ENCODE results near the gene CCNJL. TPM values are rescaled to one million over a fixed set of nuclear protein-coding genes. Genes with fewer than 3 reads are reported as not detected.

Gene CCNJL
- total and polyA plus RNA-seq, 2 experiments from 2014 or later, result 28.4 to 29.2 TPM

DNA sequence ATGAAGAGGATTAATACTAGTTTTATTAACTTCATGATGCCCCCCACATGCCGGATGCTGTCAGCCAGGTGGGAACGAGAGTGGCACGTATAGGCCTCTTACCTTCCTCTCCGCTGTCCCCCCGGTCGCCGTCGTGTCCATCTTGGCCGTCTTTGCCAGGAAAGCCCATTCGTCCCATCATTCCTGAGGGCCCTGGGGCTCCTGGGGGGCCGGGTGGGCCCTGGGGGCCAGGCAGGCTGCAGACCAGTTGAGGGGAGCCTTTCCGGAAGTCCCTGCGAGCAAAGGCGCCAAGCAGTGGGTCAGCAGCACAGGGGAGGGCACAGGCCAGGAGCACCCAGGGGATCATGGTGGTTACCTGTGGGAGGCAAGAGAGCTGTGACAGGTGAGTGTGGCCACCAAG lies 42.3 kb upstream of the CCNJL start (continued):
- TF ChIP-seq CTCF (conservative IDR thresholded peaks at IDR 0.05; ENCODE audit: low read depth in 2 of 2) (no peak), NANOG (IDR thresholded peaks at IDR 0.05; ENCODE audit: borderline replicate concordance) (no peak), EZH2 (IDR thresholded peaks at IDR 0.05; ENCODE audit: low read depth, unreplicated experiment) (no peak), STAT1 (IDR thresholded peaks at IDR 0.05; ENCODE audit: unreplicated experiment) (no peak), JUNB (IDR thresholded peaks at IDR 0.05; ENCODE audit: unreplicated experiment) (no peak), POLR2AphosphoS5 (IDR thresholded peaks at IDR 0.05; ENCODE audit: low read depth) (no peak)
- TF ChIP-seq, protein P1, sequence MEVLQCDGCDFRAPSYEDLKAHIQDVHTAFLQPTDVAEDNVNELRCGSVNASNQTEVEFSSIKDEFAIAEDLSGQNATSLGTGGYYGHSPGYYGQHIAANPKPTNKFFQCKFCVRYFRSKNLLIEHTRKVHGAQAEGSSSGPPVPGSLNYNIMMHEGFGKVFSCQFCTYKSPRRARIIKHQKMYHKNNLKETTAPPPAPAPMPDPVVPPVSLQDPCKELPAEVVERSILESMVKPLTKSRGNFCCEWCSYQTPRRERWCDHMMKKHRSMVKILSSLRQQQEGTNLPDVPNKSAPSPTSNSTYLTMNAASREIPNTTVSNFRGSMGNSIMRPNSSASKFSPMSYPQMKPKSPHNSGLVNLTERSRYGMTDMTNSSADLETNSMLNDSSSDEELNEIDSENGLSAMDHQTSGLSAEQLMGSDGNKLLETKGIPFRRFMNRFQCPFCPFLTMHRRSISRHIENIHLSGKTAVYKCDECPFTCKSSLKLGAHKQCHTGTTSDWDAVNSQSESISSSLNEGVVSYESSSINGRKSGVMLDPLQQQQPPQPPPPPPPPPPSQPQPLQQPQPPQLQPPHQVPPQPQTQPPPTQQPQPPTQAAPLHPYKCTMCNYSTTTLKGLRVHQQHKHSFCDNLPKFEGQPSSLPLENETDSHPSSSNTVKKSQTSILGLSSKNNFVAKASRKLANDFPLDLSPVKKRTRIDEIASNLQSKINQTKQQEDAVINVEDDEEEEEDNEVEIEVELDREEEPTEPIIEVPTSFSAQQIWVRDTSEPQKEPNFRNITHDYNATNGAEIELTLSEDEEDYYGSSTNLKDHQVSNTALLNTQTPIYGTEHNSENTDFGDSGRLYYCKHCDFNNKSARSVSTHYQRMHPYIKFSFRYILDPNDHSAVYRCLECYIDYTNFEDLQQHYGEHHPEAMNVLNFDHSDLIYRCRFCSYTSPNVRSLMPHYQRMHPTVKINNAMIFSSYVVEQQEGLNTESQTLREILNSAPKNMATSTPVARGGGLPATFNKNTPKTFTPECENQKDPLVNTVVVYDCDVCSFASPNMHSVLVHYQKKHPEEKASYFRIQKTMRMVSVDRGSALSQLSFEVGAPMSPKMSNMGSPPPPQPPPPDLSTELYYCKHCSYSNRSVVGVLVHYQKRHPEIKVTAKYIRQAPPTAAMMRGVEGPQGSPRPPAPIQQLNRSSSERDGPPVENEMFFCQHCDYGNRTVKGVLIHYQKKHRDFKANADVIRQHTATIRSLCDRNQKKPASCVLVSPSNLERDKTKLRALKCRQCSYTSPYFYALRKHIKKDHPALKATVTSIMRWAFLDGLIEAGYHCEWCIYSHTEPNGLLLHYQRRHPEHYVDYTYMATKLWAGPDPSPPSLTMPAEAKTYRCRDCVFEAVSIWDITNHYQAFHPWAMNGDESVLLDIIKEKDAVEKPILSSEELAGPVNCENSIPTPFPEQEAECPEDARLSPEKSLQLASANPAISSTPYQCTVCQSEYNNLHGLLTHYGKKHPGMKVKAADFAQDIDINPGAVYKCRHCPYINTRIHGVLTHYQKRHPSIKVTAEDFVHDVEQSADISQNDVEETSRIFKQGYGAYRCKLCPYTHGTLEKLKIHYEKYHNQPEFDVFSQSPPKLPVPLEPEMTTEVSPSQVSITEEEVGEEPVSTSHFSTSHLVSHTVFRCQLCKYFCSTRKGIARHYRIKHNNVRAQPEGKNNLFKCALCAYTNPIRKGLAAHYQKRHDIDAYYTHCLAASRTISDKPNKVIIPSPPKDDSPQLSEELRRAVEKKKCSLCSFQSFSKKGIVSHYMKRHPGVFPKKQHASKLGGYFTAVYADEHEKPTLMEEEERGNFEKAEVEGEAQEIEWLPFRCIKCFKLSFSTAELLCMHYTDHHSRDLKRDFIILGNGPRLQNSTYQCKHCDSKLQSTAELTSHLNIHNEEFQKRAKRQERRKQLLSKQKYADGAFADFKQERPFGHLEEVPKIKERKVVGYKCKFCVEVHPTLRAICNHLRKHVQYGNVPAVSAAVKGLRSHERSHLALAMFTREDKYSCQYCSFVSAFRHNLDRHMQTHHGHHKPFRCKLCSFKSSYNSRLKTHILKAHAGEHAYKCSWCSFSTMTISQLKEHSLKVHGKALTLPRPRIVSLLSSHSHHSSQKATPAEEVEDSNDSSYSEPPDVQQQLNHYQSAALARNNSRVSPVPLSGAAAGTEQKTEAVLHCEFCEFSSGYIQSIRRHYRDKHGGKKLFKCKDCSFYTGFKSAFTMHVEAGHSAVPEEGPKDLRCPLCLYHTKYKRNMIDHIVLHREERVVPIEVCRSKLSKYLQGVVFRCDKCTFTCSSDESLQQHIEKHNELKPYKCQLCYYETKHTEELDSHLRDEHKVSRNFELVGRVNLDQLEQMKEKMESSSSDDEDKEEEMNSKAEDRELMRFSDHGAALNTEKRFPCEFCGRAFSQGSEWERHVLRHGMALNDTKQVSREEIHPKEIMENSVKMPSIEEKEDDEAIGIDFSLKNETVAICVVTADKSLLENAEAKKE (CRISPR knock-in tag; IDR thresholded peaks at IDR 0.05), result no peak

GRCh38 chr5:160353379-160353778 lies 41.0 kb upstream of the CCNJL start:
- H3K9me2 ChIP-seq (ENCODE audit: insufficient read depth), result no peaks in the 10 kb centered on the region
- no peak overlapping the region for H3K4me3 ChIP-seq
- H4K20me1 ChIP-seq (replicated peaks; ENCODE audit: insufficient read depth), result no peaks in the 10 kb centered on the region
- Mint-ChIP-seq H3K4me1 (peaks cover 11% of the 10 kb centered on the region), H3K4me3 (no peak overlapping the region), H3K9me3 (no peaks in the 10 kb centered on the region), H3K27ac (no peak overlapping the region), H3K27me3 (ENCODE audit: insufficient read depth, low read depth, poor library complexity) (peaks cover 4% of the 10 kb centered on the region), H3K36me3 (ENCODE audit: low read depth) (no peaks in the 10 kb centered on the region; the same call in 2 of the 3 replicates)
- no peaks in the 10 kb centered on the region for H3K36me3 ChIP-seq (ENCODE audit: insufficient read depth)
- no peaks in the 10 kb centered on the region for H3K79me2 ChIP-seq (replicated peaks; ENCODE audit: insufficient read depth)
- H2AFZ ChIP-seq, result no peak overlapping the region; the same call in 1 of the 2 replicates
- no peaks in the 10 kb centered on the region for H3K4me1 ChIP-seq (ENCODE audit: insufficient read depth)
- H3K4me2 ChIP-seq, result no peak overlapping the region
- DNase-seq (ENCODE audit: low spot score) (peak; percentile 57), ATAC-seq (peak; percentile 87)
- no peaks in the 10 kb centered on the region for H3K27me3 ChIP-seq (ENCODE audit: insufficient read depth)
- H3K27ac ChIP-seq (ENCODE audit: low read depth), result no peak overlapping the region
- no peaks in the 10 kb centered on the region for H3F3A ChIP-seq (replicated peaks; ENCODE audit: low read depth)
- TF ChIP-seq, protein P2, sequence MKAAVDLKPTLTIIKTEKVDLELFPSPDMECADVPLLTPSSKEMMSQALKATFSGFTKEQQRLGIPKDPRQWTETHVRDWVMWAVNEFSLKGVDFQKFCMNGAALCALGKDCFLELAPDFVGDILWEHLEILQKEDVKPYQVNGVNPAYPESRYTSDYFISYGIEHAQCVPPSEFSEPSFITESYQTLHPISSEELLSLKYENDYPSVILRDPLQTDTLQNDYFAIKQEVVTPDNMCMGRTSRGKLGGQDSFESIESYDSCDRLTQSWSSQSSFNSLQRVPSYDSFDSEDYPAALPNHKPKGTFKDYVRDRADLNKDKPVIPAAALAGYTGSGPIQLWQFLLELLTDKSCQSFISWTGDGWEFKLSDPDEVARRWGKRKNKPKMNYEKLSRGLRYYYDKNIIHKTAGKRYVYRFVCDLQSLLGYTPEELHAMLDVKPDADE (IDR thresholded peaks at IDR 0.05), result no peak
- TF ChIP-seq, protein P3, sequence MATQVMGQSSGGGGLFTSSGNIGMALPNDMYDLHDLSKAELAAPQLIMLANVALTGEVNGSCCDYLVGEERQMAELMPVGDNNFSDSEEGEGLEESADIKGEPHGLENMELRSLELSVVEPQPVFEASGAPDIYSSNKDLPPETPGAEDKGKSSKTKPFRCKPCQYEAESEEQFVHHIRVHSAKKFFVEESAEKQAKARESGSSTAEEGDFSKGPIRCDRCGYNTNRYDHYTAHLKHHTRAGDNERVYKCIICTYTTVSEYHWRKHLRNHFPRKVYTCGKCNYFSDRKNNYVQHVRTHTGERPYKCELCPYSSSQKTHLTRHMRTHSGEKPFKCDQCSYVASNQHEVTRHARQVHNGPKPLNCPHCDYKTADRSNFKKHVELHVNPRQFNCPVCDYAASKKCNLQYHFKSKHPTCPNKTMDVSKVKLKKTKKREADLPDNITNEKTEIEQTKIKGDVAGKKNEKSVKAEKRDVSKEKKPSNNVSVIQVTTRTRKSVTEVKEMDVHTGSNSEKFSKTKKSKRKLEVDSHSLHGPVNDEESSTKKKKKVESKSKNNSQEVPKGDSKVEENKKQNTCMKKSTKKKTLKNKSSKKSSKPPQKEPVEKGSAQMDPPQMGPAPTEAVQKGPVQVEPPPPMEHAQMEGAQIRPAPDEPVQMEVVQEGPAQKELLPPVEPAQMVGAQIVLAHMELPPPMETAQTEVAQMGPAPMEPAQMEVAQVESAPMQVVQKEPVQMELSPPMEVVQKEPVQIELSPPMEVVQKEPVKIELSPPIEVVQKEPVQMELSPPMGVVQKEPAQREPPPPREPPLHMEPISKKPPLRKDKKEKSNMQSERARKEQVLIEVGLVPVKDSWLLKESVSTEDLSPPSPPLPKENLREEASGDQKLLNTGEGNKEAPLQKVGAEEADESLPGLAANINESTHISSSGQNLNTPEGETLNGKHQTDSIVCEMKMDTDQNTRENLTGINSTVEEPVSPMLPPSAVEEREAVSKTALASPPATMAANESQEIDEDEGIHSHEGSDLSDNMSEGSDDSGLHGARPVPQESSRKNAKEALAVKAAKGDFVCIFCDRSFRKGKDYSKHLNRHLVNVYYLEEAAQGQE (IDR thresholded peaks at IDR 0.05; ENCODE audit: unreplicated experiment), result no peak
- TF ChIP-seq ZNF114 (CRISPR knock-in tag; IDR thresholded peaks at IDR 0.05) (no peak), EZH2 (IDR thresholded peaks at IDR 0.05; ENCODE audit: low read depth, unreplicated experiment) (no peak)
